Subcutaneous preadipocyte (primary cell): Measurements from ENCODE around the gene WRNIP1. TPM values are rescaled to one million over a fixed set of nuclear protein-coding genes. Genes with fewer than 3 reads are reported as not detected.

Source experiments
- total RNA-seq: library from RNA; depleted of rRNA; stranded (reverse); fragments of >200 nt; gene quantifications from 2 replicates; pipeline ENCODE4 v1.2.3, GENCODE V29; 2012

Gene WRNIP1
- total RNA-seq, result 26.5 and 41.1 TPM in 2 replicates

GRCh38 chr6:2765166-2765895 is at the start of gene WRNIP1:
TSS of gene WRNIP1 (plus strand) at chr6:2765393. CDS start at chr6:2765623, 230 bp downstream.

GRCh38 chr6:2750832-2751231 is 14.4 kb upstream of the WRNIP1 start, which contains the start of gene MYLK4:
TSS of gene MYLK4 (minus strand) at chr6:2750922. CDS start at chr6:2749294, 1,628 bp downstream.

Other genes starting within 250 kb of the WRNIP1 start
- gene MYLK4, start 14.5 kb upstream of the WRNIP1 start, total RNA-seq, result 0.39 and 0.73 TPM in 2 replicates
- gene SERPINB1, start 76.5 kb downstream of the WRNIP1 start, total RNA-seq, result 14.1 and 22.4 TPM in 2 replicates
- 1.5 and 2.0 TPM in 2 replicates for gene SERPINB9, start 137.9 kb downstream of the WRNIP1 start, total RNA-seq
- 88.2 and 112 TPM in 2 replicates for gene SERPINB6, start 206.2 kb downstream of the WRNIP1 start, total RNA-seq
- gene NQO2, start 234.5 kb downstream of the WRNIP1 start, total RNA-seq, result 12.7 and 15.8 TPM in 2 replicates